ENCODE data around the gene EYA4. TPM values are rescaled to one million over a fixed set of nuclear protein-coding genes. Genes with fewer than 3 reads are reported as not detected.

The EYA4 gene
- total RNA-seq, 2 experiments from 2014 or later: not detected

- Mint-ChIP-seq H3K27ac (no peak overlapping the region), H3K9me3 (no peaks in the 10 kb centered on the region), H3K4me3 (no peak overlapping the region), H3K27me3 (no peaks in the 10 kb centered on the region), H3K4me1 (ENCODE audit: low read depth) (no peaks in the 10 kb centered on the region), H3K36me3 (no peaks in the 10 kb centered on the region)
- ChIA-PET CTCF (no interaction called here), POLR2A (no interaction called here)
- intact Hi-C loops (cut with micrococcal nuclease): no loop called here
- no peak for DNase-seq
Measured at GRCh38 chr6:133348846-133349245, 107.7 kb downstream of the EYA4 start.

DNA sequence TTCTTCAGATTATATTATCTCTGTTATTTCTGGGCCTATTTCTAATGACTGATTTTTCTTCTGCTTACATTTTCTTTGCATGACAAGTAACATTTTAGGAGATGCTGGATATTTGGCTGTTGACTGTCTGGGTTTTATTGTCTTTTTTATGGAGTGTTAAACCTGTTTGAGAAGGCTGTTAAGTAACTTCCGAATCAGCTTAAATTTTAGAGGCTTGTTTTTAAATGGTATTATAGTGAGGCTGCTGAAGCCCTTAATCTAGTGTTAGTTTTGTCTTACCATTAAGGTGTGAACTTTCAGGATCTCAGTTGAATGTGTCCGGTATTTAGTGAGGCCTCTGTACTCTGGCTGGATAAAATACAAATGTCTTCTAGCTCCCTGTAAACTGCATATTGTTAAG is 109.8 kb downstream of the EYA4 start:
- Mint-ChIP-seq H3K4me1 (ENCODE audit: low read depth) (no peaks in the 10 kb centered on the region), H3K27me3 (no peaks in the 10 kb centered on the region), H3K36me3 (no peaks in the 10 kb centered on the region), H3K27ac (no peak overlapping the region), H3K9me3 (no peaks in the 10 kb centered on the region), H3K4me3 (no peak overlapping the region)
- intact Hi-C loops (cut with micrococcal nuclease): no loop called here
- ChIA-PET POLR2A (no interaction called here), CTCF (no interaction called here)
- DNase-seq: no peak

- no peak overlapping the region for H3K4me3 Mint-ChIP-seq
- H3K27ac Mint-ChIP-seq: no peak overlapping the region
- POLR2A ChIA-PET: no interaction called here
- CTCF ChIA-PET: no interaction called here
- intact Hi-C loops (cut with micrococcal nuclease): no loop called here
- no peaks in the 10 kb centered on the region for H3K9me3 Mint-ChIP-seq
- no peaks in the 10 kb centered on the region for H3K27me3 Mint-ChIP-seq
- H3K4me1 Mint-ChIP-seq (ENCODE audit: low read depth): no peaks in the 10 kb centered on the region
- no peak for DNase-seq
- no peaks in the 10 kb centered on the region for H3K36me3 Mint-ChIP-seq
Measured at GRCh38 chr6:133352046-133352445, 110.9 kb downstream of the EYA4 start.

- Mint-ChIP-seq H3K4me3 (no peak overlapping the region), H3K9me3 (no peaks in the 10 kb centered on the region), H3K36me3 (no peaks in the 10 kb centered on the region), H3K27me3 (no peaks in the 10 kb centered on the region), H3K27ac (no peak overlapping the region), H3K4me1 (ENCODE audit: low read depth) (no peaks in the 10 kb centered on the region)
- ChIA-PET POLR2A (no interaction called here), CTCF (no interaction called here)
- intact Hi-C loops (cut with micrococcal nuclease): no loop called here
- DNase-seq: no peak
Measured at GRCh38 chr6:133353061-133353460, 111.9 kb downstream of the EYA4 start.

- Mint-ChIP-seq H3K9me3 (no peaks in the 10 kb centered on the region), H3K27me3 (no peaks in the 10 kb centered on the region), H3K4me3 (no peak overlapping the region), H3K36me3 (no peaks in the 10 kb centered on the region), H3K27ac (no peak overlapping the region), H3K4me1 (ENCODE audit: low read depth) (no peaks in the 10 kb centered on the region)
- ChIA-PET POLR2A (no interaction called here), CTCF (no interaction called here)
- intact Hi-C loops (cut with micrococcal nuclease): no loop called here
- no peak for DNase-seq
Measured at GRCh38 chr6:133355922-133356321, 114.8 kb downstream of the EYA4 start.

- ChIA-PET CTCF (no interaction called here), POLR2A (no interaction called here)
- intact Hi-C loops (cut with micrococcal nuclease): no loop called here
- Mint-ChIP-seq H3K27ac (no peak overlapping the region), H3K4me3 (no peak overlapping the region), H3K9me3 (no peaks in the 10 kb centered on the region), H3K36me3 (no peaks in the 10 kb centered on the region), H3K27me3 (no peaks in the 10 kb centered on the region), H3K4me1 (ENCODE audit: low read depth) (no peaks in the 10 kb centered on the region)
- no peak for DNase-seq
Measured at GRCh38 chr6:133358574-133359150, 117.5 kb downstream of the EYA4 start.

- CTCF ChIA-PET: interaction anchor here (0.6 kb wide), 1 partner anchor 1521 kb away, joined by 3 read pairs; no protein-coding TSS in a partner anchor
- intact Hi-C loops (cut with micrococcal nuclease): no loop called here
- no peaks in the 10 kb centered on the region for H3K36me3 Mint-ChIP-seq
- H3K27me3 Mint-ChIP-seq: no peaks in the 10 kb centered on the region
- no peaks in the 10 kb centered on the region for H3K9me3 Mint-ChIP-seq
- no peak overlapping the region for H3K4me3 Mint-ChIP-seq
- no peak for DNase-seq
- no peaks in the 10 kb centered on the region for H3K4me1 Mint-ChIP-seq (ENCODE audit: low read depth)
- POLR2A ChIA-PET: no interaction called here
- no peak overlapping the region for H3K27ac Mint-ChIP-seq
Measured at GRCh38 chr6:133359256-133359655, 118.1 kb downstream of the EYA4 start.

DNA sequence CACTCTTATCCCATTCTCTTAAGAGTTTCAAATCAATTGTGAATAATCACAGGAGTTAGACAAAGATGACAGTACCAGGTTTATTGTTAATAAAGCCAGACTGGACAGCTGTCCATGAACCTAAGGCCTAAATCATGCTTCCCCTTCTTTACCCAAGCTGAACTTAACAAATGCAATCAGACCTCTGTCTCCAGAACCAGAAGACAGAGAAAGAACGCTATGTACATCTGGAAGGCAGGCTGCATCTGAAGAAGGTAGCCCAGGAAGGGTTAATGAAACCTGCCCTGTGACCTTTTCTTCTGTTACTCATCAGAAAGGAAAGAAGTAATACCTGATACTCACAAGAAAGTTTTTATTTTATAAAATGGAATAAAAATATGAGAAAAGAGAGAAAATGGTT is 118.6 kb downstream of the EYA4 start:
- Mint-ChIP-seq H3K27me3 (no peaks in the 10 kb centered on the region), H3K4me1 (ENCODE audit: low read depth) (no peaks in the 10 kb centered on the region), H3K36me3 (no peaks in the 10 kb centered on the region), H3K9me3 (no peaks in the 10 kb centered on the region), H3K4me3 (no peak overlapping the region), H3K27ac (no peak overlapping the region)
- ChIA-PET CTCF (interaction anchor here (0.6 kb wide), 1 partner anchor 1521 kb away, joined by 3 read pairs; no protein-coding TSS in a partner anchor), POLR2A (no interaction called here)
- intact Hi-C loops (cut with micrococcal nuclease): no loop called here
- no peak for DNase-seq

GRCh38 chr6:133360194-133360593 is 119.0 kb downstream of the EYA4 start:
- Mint-ChIP-seq H3K27me3 (no peaks in the 10 kb centered on the region), H3K4me3 (no peak overlapping the region), H3K27ac (no peak overlapping the region), H3K36me3 (no peaks in the 10 kb centered on the region), H3K4me1 (ENCODE audit: low read depth) (no peaks in the 10 kb centered on the region), H3K9me3 (no peaks in the 10 kb centered on the region)
- ChIA-PET CTCF (no interaction called here), POLR2A (no interaction called here)
- DNase-seq: no peak
- intact Hi-C loops (cut with micrococcal nuclease): no loop called here

DNA sequence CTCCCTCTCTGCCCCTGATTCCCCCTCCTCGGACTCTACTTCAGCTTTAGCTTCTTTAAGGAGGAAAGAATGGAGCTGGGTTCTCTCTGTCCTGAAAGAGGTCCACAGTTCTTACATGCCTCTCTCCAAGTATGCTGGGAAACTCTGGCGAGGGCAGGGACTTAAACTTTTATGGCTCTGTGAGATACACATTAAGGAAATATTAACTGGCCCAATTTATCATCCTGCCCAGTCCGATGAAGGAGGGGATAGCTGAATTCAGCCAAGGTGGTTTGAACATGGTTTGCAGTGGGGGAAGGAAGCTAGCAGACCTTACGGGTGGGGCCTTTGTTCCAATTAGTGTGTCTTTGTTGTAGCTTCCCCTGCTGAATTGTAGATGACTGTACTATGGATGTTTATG is 121.7 kb downstream of the EYA4 start:
- no peak for DNase-seq
- no peaks in the 10 kb centered on the region for H3K36me3 Mint-ChIP-seq
- no peaks in the 10 kb centered on the region for H3K27me3 Mint-ChIP-seq
- H3K27ac Mint-ChIP-seq: no peak overlapping the region
- H3K4me3 Mint-ChIP-seq: no peak overlapping the region
- no peaks in the 10 kb centered on the region for H3K9me3 Mint-ChIP-seq
- no peaks in the 10 kb centered on the region for H3K4me1 Mint-ChIP-seq (ENCODE audit: low read depth)
- intact Hi-C loops (cut with micrococcal nuclease): no loop called here
- ChIA-PET CTCF (interaction anchor here (0.7 kb wide), 1 partner anchor 701 kb away, joined by 3 read pairs; no protein-coding TSS in a partner anchor), POLR2A (no interaction called here)

DNA sequence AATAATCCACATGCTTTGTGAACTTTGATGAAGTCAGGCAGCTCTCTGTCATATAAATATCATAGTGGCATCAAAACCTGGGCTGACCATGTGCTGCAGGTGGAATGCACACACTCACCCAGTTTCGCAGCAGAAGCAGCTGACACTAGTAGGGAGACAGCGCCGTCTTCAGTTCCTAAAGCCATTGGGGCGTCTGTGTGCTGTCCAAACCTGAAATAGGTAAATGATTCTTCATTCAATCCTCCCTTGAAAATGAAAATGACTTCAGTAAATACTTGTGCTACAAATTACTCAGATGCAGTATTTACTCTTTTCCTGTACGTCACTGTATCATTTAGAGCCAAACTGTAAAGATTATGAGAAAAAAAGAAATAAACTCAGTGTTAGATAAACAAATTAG is 127.5 kb downstream of the EYA4 start:
- ChIA-PET POLR2A (no interaction called here), CTCF (no interaction called here)
- no peaks in the 10 kb centered on the region for H3K27me3 Mint-ChIP-seq
- H3K27ac Mint-ChIP-seq: no peak overlapping the region
- H3K9me3 Mint-ChIP-seq: no peaks in the 10 kb centered on the region
- H3K36me3 Mint-ChIP-seq: no peaks in the 10 kb centered on the region
- H3K4me1 Mint-ChIP-seq (ENCODE audit: low read depth): no peaks in the 10 kb centered on the region
- no peak overlapping the region for H3K4me3 Mint-ChIP-seq
- DNase-seq: no peak
- intact Hi-C loops (cut with micrococcal nuclease): no loop called here

GRCh38 chr6:133369773-133370272 is 128.7 kb downstream of the EYA4 start:
- no peak for DNase-seq
- no peaks in the 10 kb centered on the region for H3K36me3 Mint-ChIP-seq
- no peak overlapping the region for H3K27ac Mint-ChIP-seq
- ChIA-PET CTCF (no interaction called here), POLR2A (no interaction called here)
- no peak overlapping the region for H3K4me3 Mint-ChIP-seq
- H3K27me3 Mint-ChIP-seq: no peaks in the 10 kb centered on the region
- no peaks in the 10 kb centered on the region for H3K4me1 Mint-ChIP-seq (ENCODE audit: low read depth)
- intact Hi-C loops (cut with micrococcal nuclease): no loop called here
- H3K9me3 Mint-ChIP-seq: no peaks in the 10 kb centered on the region

GRCh38 chr6:133376743-133377142 is 135.6 kb downstream of the EYA4 start:
- Mint-ChIP-seq H3K4me3 (no peak overlapping the region), H3K27ac (no peak overlapping the region), H3K4me1 (ENCODE audit: low read depth) (no peaks in the 10 kb centered on the region), H3K9me3 (no peaks in the 10 kb centered on the region), H3K36me3 (no peaks in the 10 kb centered on the region), H3K27me3 (peaks cover 4% of the 10 kb centered on the region)
- intact Hi-C loops (cut with micrococcal nuclease): no loop called here
- ChIA-PET POLR2A (no interaction called here), CTCF (no interaction called here)
- no peak for DNase-seq
